Measurements from ENCODE around the gene FBXO39.

The FBXO39 gene

DNA sequence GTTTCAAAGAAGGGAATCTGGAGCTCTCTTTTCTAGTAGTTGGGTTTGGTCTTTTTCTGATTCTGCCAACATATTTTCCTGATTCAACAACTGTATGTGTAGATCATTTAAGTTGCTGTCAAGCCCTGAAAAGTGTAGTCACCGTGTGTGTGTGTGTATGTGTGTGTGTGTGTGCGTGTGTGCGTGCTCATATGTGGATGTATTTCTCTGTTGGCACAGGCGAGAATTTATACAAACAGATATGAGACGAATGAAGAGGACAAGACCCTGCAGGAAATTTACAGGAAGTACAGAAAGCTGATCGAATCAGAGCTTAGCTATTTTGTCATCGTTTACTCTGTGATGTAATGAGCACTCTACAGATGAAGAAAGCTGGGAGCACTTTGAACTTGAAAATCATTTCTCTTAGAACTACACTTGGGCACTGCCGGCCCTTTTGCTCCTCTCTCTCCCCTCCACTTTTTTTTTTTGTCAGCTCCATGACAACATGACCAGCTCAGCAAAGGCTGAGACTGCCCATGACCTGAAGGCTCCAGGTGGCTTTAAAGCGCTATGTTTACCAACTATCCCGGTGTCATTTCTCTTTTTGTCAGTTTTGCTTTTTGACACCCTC lies 11.2 kb downstream of the FBXO39 start:
- peak; percentile 42 for DNase-seq (ENCODE audit: low read depth)
- peak overlapping the region; percentile 44 for H3K4me3 ChIP-seq (replicated peaks; ENCODE audit: low read depth, low read length)
- TF ChIP-seq, protein P1, sequence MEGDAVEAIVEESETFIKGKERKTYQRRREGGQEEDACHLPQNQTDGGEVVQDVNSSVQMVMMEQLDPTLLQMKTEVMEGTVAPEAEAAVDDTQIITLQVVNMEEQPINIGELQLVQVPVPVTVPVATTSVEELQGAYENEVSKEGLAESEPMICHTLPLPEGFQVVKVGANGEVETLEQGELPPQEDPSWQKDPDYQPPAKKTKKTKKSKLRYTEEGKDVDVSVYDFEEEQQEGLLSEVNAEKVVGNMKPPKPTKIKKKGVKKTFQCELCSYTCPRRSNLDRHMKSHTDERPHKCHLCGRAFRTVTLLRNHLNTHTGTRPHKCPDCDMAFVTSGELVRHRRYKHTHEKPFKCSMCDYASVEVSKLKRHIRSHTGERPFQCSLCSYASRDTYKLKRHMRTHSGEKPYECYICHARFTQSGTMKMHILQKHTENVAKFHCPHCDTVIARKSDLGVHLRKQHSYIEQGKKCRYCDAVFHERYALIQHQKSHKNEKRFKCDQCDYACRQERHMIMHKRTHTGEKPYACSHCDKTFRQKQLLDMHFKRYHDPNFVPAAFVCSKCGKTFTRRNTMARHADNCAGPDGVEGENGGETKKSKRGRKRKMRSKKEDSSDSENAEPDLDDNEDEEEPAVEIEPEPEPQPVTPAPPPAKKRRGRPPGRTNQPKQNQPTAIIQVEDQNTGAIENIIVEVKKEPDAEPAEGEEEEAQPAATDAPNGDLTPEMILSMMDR (IDR thresholded peaks at IDR 0.05; ENCODE audit: low read length, missing control alignments): no peak

DNA sequence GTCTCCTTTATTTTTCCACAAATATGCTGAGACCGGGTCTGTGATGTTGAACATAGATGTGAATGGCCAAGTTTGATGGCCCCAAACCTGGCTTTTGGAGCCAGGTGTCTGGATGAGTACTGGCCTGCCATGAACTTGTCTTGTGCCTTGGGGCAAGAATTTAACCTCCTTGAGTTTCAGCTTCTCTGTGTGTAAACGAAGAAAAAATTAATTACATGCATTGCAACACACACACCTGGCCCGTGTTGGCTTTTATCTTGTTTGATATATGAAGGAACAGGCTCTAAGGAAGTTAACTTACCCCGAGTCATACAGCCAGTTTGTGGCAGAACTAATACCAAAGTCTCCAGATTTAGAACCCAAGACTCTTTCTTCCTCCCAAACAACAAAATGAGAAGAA lies 13.1 kb downstream of the FBXO39 start:
- DNase-seq (ENCODE audit: low read depth): no peak
- H3K4me3 ChIP-seq (replicated peaks; ENCODE audit: low read depth, low read length): no peak overlapping the region
- TF ChIP-seq, protein P1 (IDR thresholded peaks at IDR 0.05; ENCODE audit: low read length, missing control alignments): no peak

DNA sequence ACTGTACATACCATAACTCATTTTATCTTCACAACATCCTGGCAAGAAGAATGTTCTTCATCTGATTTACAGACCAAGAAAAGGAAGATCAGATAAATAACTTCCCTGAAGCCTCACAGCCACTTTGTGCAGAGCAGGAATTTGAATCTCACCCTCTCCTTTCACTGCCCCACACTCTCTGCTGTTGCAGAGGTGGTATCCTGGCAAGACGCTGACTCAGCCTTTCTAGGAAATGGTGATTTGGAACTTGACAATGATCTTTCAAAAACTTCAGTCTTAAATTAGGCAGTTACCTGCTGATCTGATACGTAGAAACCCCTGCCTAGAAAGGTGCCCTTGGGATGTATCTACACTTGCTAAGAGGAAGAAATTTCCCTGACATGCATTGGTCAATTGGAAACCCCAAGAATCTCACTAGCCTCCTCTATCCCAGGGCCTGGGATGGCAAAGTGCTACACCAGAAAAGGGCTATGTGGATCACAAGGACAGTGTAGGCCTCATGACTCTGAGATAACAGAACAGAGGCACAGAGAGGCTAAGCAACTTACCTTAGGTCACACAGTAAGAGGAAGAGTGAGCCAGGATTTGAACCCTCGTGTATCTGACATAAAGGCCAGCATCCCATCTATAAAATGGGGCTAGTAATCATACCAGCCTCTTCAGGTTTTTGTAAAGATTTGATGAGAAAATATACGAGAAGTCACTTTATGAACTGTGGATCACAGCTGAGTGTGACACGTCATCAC lies 17.9 kb downstream of the FBXO39 start:
- no peak for DNase-seq (ENCODE audit: low read depth)
- no peak overlapping the region for H3K4me3 ChIP-seq (replicated peaks; ENCODE audit: low read depth, low read length)
- TF ChIP-seq, protein P1 (IDR thresholded peaks at IDR 0.05; ENCODE audit: low read length, missing control alignments): no peak

DNA sequence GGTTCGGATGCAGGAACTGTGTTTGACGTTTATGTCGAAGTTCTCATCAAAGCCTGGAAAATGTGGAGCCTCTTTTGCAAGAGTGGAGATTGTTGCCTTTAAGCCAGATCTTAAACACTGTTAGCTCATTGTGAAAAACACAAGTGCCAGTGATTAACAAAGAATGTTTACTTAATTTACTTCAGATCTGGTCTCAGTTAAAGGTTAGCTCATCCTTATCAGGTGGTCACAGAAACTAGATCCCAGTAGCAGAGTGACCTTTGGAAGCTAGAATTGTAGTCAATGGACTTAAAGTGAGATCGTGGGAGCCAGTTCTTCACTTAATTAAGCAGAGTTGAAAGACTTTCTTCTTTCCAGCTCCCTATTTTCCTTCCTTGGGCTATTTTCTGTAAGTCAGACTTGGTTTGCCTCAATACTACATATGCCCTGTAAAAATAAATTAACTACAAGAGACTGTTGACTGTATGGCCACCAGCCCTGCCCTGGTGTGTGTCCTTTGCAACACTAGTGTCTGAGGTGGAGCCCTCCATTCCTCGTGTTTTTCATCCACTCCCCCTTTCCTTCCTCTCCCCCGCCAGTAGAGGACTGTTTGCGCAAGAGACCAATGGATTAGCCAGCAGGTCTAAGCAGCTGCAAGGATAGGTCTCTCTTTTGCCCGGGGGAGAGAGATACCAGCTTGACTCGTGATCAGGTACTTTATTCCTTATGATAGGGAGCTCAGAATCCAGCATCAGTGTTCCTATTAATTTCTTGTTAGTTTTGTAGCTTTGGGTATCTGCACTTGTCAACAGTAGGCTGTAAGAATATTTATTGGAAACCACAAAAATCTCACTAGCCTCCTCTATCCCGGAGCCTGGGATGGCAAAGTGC lies 20.2 kb downstream of the FBXO39 start:
- peak; percentile 47 for DNase-seq (ENCODE audit: low read depth)

DNA sequence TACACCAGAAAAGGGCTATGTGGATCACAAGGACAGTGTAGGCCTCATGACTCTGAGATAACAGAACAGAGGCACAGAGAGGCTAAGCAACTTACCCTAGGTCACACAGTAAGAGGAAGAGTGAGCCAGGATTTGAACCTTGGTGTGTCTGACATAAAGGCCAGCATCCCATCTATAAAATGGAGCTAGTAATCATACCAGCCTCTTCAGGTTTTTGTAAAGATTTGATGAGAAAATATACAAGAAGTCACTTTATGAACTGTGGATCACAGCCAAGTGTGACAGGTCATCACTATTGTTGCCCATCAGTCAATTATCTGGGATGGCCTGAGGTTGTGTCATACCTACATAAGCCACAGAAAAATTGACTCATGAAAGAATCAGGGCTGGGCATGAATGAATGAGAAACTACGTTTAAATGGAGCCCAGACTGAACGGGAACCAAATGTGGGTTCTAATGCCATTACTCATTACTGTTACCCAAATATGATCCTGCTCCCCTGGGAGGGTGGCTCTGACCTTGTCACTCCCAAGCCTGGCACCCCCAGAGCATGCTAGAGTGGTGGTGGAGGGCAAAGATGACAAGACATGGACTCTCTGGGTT lies 21.0 kb downstream of the FBXO39 start:
- H3K4me3 ChIP-seq (replicated peaks; ENCODE audit: low read depth, low read length): no peak overlapping the region
- TF ChIP-seq, protein P1 (IDR thresholded peaks at IDR 0.05; ENCODE audit: low read length, missing control alignments): no peak
- peak; percentile 9 for DNase-seq (ENCODE audit: low read depth)

More for the DNA sequence above, 20.2 kb downstream of the FBXO39 start:
- TF ChIP-seq, protein P1 (IDR thresholded peaks at IDR 0.05; ENCODE audit: low read length, missing control alignments): no peak
- H3K4me3 ChIP-seq (replicated peaks; ENCODE audit: low read depth, low read length): no peak overlapping the region

DNA sequence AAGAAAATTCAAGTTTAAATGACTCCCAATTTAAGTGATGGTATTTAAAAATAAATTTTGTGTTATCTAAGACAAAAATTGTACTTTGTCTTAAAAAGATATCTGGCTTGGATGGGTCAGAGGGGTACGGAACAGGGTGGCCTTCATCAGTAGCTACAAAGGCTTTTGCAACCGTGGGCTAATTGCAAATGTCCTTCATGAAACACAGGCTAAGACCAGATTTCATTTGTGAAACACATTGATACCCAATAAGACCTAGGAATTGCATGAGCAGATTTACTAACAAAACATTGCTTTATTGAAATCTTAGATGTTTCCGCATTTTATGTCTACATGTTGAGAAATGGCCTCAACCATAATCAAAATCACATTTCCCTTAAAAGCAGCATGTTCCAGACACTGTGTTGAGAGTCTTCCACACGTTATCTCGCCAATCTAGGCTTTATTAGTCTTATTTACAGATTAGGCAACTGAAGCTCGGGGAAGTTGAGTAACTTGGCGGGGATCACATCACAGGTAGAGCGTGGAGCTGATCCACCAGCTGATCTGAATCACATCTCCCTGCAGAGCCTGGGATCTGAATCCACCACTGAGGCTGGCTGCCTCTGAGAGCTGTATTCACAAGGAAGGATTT lies 21.8 kb downstream of the FBXO39 start:
- DNase-seq (ENCODE audit: low read depth): no peak
- no peak overlapping the region for H3K4me3 ChIP-seq (replicated peaks; ENCODE audit: low read depth, low read length)
- TF ChIP-seq, protein P1 (IDR thresholded peaks at IDR 0.05; ENCODE audit: low read length, missing control alignments): no peak
